Thymus (tissue), 11 donors: Measurements from ENCODE around the gene EP400. TPM values are rescaled to one million over a fixed set of nuclear protein-coding genes. Genes with fewer than 3 reads are reported as not detected.

Experiments used
- DNase-seq, 9 donors: peaks; one replicate each; pipeline ENCODE4 v3.0.0-alpha.2; 2013; ENCODE audit warnings: low spot score in 9 of 9, low read depth in 6 of 9, missing footprints in 1 of 9
- H3K27ac ChIP-seq, 2 donors: one replicate each; pipeline ENCODE4 v1.5.1; 2013; ENCODE audit warnings: control low read depth in 1 of 2, low read depth in 1 of 2, low read length in 1 of 2, mild to moderate bottlenecking in 1 of 2, moderate library complexity in 1 of 2
- H3K27me3 ChIP-seq, 2 donors: one replicate each; pipeline ENCODE4 v1.5.1; 2013; ENCODE audit warnings: low read length in 1 of 2; ENCODE audit not compliant: control insufficient read depth in 2 of 2, insufficient read depth in 1 of 2
- H3K36me3 ChIP-seq, 2 donors: one replicate each; pipeline ENCODE4 v1.5.1; 2013; ENCODE audit warnings: low read length in 1 of 2, mild to moderate bottlenecking in 1 of 2, moderate library complexity in 1 of 2; ENCODE audit not compliant: control insufficient read depth in 2 of 2, insufficient read depth in 2 of 2
- H3K4me1 ChIP-seq, 2 donors: one replicate each; pipeline ENCODE4 v1.5.1; 2013; ENCODE audit warnings: low read length in 2 of 2; ENCODE audit not compliant: control insufficient read depth in 2 of 2, insufficient read depth in 2 of 2
- H3K4me3 ChIP-seq, 2 donors: one replicate each; pipeline ENCODE4 v1.5.1; 2013; ENCODE audit warnings: low read length in 2 of 2, control low read depth in 1 of 2, mild to moderate bottlenecking in 1 of 2
- H3K9me3 ChIP-seq, 2 donors: one replicate each; pipeline ENCODE4 v1.5.1; 2013; ENCODE audit warnings: low read length in 1 of 2, mild to moderate bottlenecking in 1 of 2; ENCODE audit not compliant: control insufficient read depth in 2 of 2, insufficient read depth in 1 of 2
- WGBS: extraction: QIAGEN DNeasy Blood & Tissue Kit; methylation state at CpG from one replicate; pipeline ENCODE4 v1.1.7; 2013; 5-methylcytosine and 5-hydroxymethylcytosine counted together
- polyA plus RNA-seq: library from polyadenylated mRNA; stranded (reverse); fragments of 200-250 nt; gene quantifications from one replicate; pipeline ENCODE4 v1.2.3, GENCODE V29; 2013
- total RNA-seq: library from RNA; stranded (reverse); fragments of 120-200 nt; gene quantifications from one replicate; pipeline ENCODE4 v1.2.4, GENCODE V29; 2013
- donor health status: healthy.

EP400 gene
- total and polyA plus RNA-seq, 2 donors: 4.6 to 28.9 TPM

DNA sequence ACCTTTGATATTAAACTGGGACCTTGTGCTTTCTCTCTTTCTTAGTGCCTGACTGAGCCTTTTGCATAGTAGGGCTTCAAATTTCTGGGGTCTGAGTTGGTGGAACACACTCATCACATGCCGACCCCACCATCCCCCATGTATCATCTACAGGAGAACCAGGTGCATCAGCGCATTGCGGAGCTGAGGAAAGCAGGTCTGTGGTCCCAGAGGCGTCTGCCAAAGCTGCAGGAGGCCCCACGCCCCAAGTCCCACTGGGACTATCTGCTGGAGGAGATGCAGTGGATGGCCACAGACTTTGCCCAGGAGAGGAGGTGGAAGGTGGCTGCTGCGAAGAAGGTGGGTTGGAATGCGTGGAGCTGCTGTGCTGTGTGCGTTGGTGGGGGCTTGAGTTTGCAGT, 37.8 kb downstream of the EP400 start:
- H3K4me3 ChIP-seq: no peak overlapping the region
- H3K36me3 ChIP-seq: peaks cover 70 to 71% of the 10 kb centered on the region in 2 donors
- H3K27me3 ChIP-seq: no peaks in the 10 kb centered on the region
- DNase-seq: no peak
- peaks cover 0 to 1% of the 10 kb centered on the region in 2 donors for H3K9me3 ChIP-seq
- no peak overlapping the region for H3K27ac ChIP-seq
- 98% methylated on average over 8 of the region's 8 CpGs for WGBS
- no peaks in the 10 kb centered on the region for H3K4me1 ChIP-seq

DNA sequence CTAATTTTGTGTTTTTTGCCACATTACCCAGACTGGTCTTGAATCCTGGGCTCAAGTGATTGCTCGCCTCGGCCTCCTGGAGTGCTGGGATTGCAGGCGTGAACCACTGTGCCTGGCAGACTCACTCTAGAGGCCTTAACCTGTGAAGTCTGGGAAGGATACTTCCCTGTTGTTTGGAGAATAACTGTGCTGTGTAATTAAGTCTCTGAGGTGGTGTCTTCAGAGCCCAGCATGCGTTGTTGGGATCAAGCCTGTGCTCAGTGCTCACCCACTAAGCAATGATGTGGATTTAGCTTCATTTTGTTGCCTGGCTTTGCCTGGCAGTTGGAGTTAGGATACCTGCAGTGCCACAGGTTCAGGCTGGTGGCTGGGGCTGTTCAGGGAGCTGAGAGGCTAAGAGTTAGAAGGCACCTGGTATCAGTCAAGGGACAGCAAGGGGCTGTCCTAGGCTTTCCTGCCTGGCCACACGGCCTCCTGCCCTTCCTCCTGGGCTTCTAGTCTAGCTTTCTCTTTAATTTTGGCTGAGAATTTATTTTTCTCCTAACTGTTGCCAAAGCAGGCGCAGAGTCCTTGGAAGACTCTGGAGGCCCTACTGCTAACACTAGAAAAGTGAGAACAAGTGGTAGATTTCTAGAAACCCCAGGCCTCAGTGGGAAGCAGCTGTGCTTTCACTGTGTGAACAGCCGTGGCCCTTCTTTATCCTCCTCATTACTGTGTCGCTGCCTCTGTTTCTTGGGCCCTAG, 38.5 kb downstream of the EP400 start:
- H3K4me3 ChIP-seq: no peak overlapping the region
- peaks cover 70 to 73% of the 10 kb centered on the region in 2 donors for H3K36me3 ChIP-seq
- H3K4me1 ChIP-seq: no peaks in the 10 kb centered on the region
- H3K27ac ChIP-seq: no peak overlapping the region
- peaks cover 0 to 1% of the 10 kb centered on the region in 2 donors for H3K9me3 ChIP-seq
- 98% methylated on average over 8 of the region's 8 CpGs for WGBS
- no peaks in the 10 kb centered on the region for H3K27me3 ChIP-seq
- DNase-seq: no peak

DNA sequence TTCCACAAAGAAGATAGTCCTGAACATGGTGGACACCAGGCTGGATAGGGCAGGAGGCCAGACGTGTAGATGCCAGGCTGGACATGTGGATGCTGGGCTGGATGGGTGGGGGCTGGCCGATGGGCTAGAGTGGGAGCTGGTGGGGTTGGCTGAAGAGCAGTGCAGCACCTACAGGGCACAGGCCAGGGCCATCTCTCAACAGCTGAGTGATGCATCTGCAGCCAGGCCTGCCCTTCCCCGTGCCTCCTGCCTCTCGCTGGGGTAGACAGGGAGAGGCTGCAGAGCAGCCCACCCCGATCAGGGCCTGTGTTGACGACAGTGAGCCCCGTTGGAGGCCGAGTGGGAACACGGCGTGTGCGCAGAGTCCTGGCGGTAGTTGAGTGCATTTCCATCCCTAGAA, 39.3 kb downstream of the EP400 start:
- no peak for DNase-seq
- no peak overlapping the region for H3K4me3 ChIP-seq
- no peak overlapping the region for H3K27ac ChIP-seq

DNA sequence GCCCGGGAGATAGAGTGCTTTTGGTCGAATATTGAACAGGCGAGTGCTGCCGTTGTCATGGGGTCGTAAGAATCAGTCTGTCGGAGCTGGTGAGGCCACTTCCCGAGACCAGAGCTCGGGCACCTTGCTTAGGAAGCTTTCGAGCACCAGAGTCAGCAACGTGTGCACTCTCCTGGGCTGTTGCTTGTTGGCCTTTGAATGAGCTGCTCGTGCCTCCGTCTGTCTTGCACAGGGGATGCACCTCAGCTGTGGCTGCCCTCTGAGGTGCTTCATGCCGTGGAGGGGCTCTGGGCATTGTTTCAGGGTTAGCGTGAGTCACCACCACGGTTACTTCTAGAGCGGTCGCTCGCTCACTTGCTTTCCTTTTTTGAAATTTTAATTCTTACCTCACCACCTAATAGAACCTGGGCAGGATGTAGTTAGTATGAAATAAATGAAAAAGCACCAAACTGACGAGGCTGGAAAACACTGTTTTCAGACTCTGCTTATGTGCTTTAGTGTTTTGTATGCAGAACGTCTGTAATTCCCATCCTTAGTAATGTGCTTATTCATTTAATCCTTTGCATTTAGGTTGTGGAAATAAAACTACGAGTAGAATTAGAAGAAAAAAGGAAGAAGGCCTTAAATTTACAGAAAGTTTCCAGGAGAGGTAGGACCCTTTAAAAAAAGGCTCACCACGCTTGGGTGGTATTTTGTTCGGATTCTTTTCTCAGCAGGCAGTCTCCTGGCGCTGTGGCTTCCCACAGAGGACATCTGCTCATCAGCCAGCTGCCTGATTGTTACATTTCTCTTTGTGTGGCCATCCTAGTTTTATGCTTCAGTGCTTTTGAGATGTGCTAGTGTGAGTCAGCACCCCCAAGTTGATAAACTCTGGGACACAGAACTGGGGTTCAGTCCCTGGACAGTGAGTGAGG, 40.6 kb downstream of the EP400 start:
- Histone ChIP-seq H3K4me3 (no peak overlapping the region), H3K27ac (no peak overlapping the region), H3K4me1 (no peaks in the 10 kb centered on the region), H3K9me3 (peaks cover 0 to 1% of the 10 kb centered on the region in 2 donors), H3K27me3 (no peaks in the 10 kb centered on the region), H3K36me3 (peaks cover 81 to 85% of the 10 kb centered on the region in 2 donors)
- 96% methylated on average over 24 of the region's 24 CpGs for WGBS
- no peak for DNase-seq

More for the DNA sequence above, 39.3 kb downstream of the EP400 start:
- H3K27me3 ChIP-seq: no peaks in the 10 kb centered on the region
- 98% methylated on average over 12 of the region's 12 CpGs for WGBS
- peaks cover 77 to 80% of the 10 kb centered on the region in 2 donors for H3K36me3 ChIP-seq
- peaks cover 0 to 1% of the 10 kb centered on the region in 2 donors for H3K9me3 ChIP-seq
- no peaks in the 10 kb centered on the region for H3K4me1 ChIP-seq

DNA sequence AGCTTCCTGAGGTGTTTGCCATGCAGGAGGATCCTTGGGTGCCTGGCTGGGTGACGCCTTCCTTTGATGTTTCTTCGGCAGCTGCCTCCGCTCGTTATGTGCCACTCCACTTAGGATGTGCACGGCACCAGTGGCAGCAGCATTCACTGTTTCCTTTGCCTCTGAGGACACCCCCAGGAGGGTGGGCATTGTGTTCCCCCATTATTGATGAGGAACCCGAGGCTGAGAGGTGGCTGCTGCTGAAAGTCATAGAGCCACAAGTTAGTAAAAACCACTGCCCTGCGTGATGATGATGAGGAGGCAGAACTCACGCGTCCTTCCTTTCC, 41.2 kb downstream of the EP400 start:
- 96% methylated on average over 9 of the region's 9 CpGs for WGBS
- H3K4me1 ChIP-seq: no peaks in the 10 kb centered on the region
- H3K36me3 ChIP-seq: peaks cover 79 to 85% of the 10 kb centered on the region in 2 donors
- DNase-seq: no peak
- no peaks in the 10 kb centered on the region for H3K27me3 ChIP-seq
- H3K9me3 ChIP-seq: peaks cover 0 to 1% of the 10 kb centered on the region in 2 donors
- no peak overlapping the region for H3K27ac ChIP-seq
- no peak overlapping the region for H3K4me3 ChIP-seq

DNA sequence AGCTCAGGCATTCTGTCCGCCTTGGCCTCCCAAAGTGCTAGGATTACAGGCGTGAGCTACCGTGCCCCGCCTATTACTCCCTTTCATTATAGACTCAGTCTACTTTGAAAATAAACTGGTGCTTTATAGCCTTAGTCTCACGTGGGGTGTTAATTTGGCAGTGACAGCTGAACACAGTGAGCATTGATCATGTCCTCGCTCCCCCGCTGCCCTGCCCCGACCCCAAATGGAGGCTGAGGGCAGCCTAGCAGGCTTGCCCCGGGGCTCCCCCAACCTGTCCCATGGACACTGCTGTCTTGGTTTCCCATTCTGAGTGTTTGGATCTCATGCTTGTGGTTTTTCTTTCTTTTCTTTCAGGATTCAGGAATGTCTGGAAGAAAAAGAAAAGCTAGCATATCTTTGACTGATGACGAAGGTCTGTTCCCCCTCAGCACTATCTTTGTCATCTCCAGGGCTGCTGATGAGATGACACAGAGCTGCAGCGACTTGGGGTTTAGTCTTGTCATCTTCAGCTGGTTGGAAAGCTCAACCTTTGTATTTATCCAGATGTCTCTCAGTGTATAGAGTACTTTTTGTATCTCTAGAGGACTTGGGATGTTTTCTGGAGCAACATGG, 42.2 kb downstream of the EP400 start:
- Histone ChIP-seq H3K9me3 (peaks cover 0 to 1% of the 10 kb centered on the region in 2 donors), H3K36me3 (peaks cover 70 to 77% of the 10 kb centered on the region in 2 donors), H3K4me3 (no peak overlapping the region), H3K4me1 (no peaks in the 10 kb centered on the region), H3K27me3 (no peaks in the 10 kb centered on the region), H3K27ac (no peak overlapping the region)
- 98% methylated on average over 11 of the region's 11 CpGs for WGBS
- no peak for DNase-seq

DNA sequence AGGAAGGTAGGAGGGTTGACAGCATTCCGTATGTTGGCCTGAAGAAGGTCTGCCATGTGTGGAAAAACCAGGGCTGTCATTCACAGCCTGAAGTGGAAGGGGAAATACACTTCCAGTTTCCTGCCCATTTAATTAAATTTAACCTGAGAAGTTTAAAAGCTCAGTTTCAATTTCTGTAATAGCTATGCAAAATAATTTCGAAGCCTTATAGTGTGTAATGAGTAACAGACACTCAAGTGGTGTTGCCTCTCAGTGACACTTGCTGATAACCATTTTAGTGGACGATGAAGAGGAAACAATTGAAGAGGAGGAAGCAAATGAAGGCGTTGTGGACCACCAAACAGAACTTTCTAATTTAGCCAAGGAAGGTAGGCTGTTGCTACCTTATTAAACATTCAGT, 44.8 kb downstream of the EP400 start:
- H3K4me1 ChIP-seq: no peaks in the 10 kb centered on the region
- H3K36me3 ChIP-seq: peaks cover 48 to 57% of the 10 kb centered on the region in 2 donors
- no peak overlapping the region for H3K27ac ChIP-seq
- H3K27me3 ChIP-seq: no peaks in the 10 kb centered on the region
- no peak for DNase-seq
- H3K4me3 ChIP-seq: no peak overlapping the region
- WGBS: 97% methylated on average over 4 of the region's 4 CpGs
- peaks cover 0 to 1% of the 10 kb centered on the region in 2 donors for H3K9me3 ChIP-seq

DNA sequence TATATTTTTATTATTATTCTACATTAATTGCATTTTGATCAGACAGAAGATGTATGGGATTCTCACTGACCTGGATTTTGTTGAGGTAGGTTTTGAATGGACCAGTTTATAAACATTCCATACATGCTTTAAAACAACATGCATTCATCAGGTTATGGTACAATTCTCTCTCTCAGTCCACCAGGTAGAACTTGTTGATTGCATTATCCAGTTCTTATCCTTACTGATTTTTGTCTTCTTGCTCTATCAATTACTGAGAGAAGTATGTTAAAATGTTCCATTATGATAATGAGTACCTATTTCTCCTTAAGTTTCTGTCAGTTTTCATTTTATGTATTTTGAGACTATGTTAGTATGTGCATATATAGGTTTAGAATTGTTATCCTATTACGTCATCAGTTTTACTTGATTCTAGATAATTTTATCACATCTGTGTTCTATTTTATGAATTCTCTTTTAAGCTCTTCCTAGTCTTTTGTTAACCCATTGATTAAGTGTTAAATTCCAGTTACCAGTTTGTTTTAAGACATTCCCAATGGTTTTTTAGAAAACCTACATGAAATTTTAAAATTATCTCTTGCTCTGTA, 50.6 kb downstream of the EP400 start:
- Histone ChIP-seq H3K4me1 (no peaks in the 10 kb centered on the region), H3K36me3 (peaks cover 4 to 16% of the 10 kb centered on the region in 2 donors), H3K4me3 (no peak overlapping the region), H3K9me3 (no peaks in the 10 kb centered on the region), H3K27me3 (no peaks in the 10 kb centered on the region), H3K27ac (no peak overlapping the region)
- DNase-seq: no peak
- 99% methylated on average over 1 of the region's 1 CpG for WGBS
